ENCODE data around the gene GTF3C5. TPM values are rescaled to one million over a fixed set of nuclear protein-coding genes. Genes with fewer than 3 reads are reported as not detected.
"Not testable (repeated sequence)": the region's sequence is repeated elsewhere in the genome, so short reads cannot be mapped to it uniquely, and the experiment has no call there.

GTF3C5 gene
- total RNA-seq, 2 experiments from 2014 or later: 91.6 to 97.0 TPM

- BruUV-seq (replicated peaks): no TSS peak
- ChIA-PET POLR2A (no interaction called here), CTCF (ENCODE audit: unreplicated experiment) (no interaction called here)
- Histone ChIP-seq H3K27ac (ENCODE audit: low read depth, low read length, poor library complexity, severe bottlenecking) (no peak overlapping the region), H3K4me2 (ENCODE audit: low read length) (no peak overlapping the region), H3K9me3 (ENCODE audit: low read length) (no peaks in the 10 kb centered on the region), H3K4me3 (ENCODE audit: low read depth, low read length, poor library complexity, severe bottlenecking) (no peak overlapping the region), H3K4me1 (ENCODE audit: insufficient read depth, low read length, poor library complexity, severe bottlenecking) (peaks cover 14% of the 10 kb centered on the region), H3K79me2 (ENCODE audit: insufficient read depth, low read depth, low read length) (no peaks in the 10 kb centered on the region), H4K20me1 (ENCODE audit: insufficient read depth, low read length) (no peaks in the 10 kb centered on the region), H3K36me3 (ENCODE audit: insufficient read depth, low read length) (no peaks in the 10 kb centered on the region), H3K9me2 (ENCODE audit: insufficient read depth, low read length) (no peaks in the 10 kb centered on the region), H2AFZ (ENCODE audit: low read length) (no peak overlapping the region)
- TF ChIP-seq EZH2phosphoT487 (IDR thresholded peaks at IDR 0.05; ENCODE audit: borderline replicate concordance, low read depth, low read length): no peak
- no peak for TF ChIP-seq CTCF (conservative IDR thresholded peaks at IDR 0.05; ENCODE audit: low read length)
- no peak for DNase-seq (ENCODE audit: low spot score)
- intact Hi-C loops (cut with micrococcal nuclease; ENCODE audit: unreplicated experiment): no loop called here
These were observed 41.3 kb upstream of the GTF3C5 start for GRCh38 chr9:132989414-132989996.

GRCh38 chr9:132989998-132990557, 40.7 kb upstream of the GTF3C5 start:
- H3K79me2 ChIP-seq (ENCODE audit: insufficient read depth, low read depth, low read length); H3K27ac ChIP-seq (ENCODE audit: low read depth, low read length, poor library complexity, severe bottlenecking); BruUV-seq (replicated peaks); H3K9me3 ChIP-seq (ENCODE audit: low read length); H3K4me2 ChIP-seq (ENCODE audit: low read length); H3K4me3 ChIP-seq (ENCODE audit: low read depth, low read length, poor library complexity, severe bottlenecking); H4K20me1 ChIP-seq (ENCODE audit: insufficient read depth, low read length); intact Hi-C loops (cut with micrococcal nuclease; ENCODE audit: unreplicated experiment); H3K9me2 ChIP-seq (ENCODE audit: insufficient read depth, low read length); DNase-seq (ENCODE audit: low spot score); CTCF ChIA-PET (ENCODE audit: unreplicated experiment); H2AFZ ChIP-seq (ENCODE audit: low read length); H3K36me3 ChIP-seq (ENCODE audit: insufficient read depth, low read length): not testable (repeated sequence)
- H3K4me1 ChIP-seq (ENCODE audit: insufficient read depth, low read length, poor library complexity, severe bottlenecking): peaks cover 20% of the 10 kb centered on the region
- POLR2A ChIA-PET: interaction anchor here (0.7 kb wide), 1 partner anchor 118 kb away, joined by 3 read pairs; no protein-coding TSS in a partner anchor

GRCh38 chr9:132990781-132991180, 40.0 kb upstream of the GTF3C5 start:
- Histone ChIP-seq H4K20me1 (ENCODE audit: insufficient read depth, low read length) (no peaks in the 10 kb centered on the region), H2AFZ (ENCODE audit: low read length) (no peak overlapping the region), H3K9me3 (ENCODE audit: low read length) (no peaks in the 10 kb centered on the region), H3K4me3 (ENCODE audit: low read depth, low read length, poor library complexity, severe bottlenecking) (no peak overlapping the region), H3K79me2 (ENCODE audit: insufficient read depth, low read depth, low read length) (no peaks in the 10 kb centered on the region), H3K4me1 (ENCODE audit: insufficient read depth, low read length, poor library complexity, severe bottlenecking) (peaks cover 21% of the 10 kb centered on the region), H3K36me3 (ENCODE audit: insufficient read depth, low read length) (no peaks in the 10 kb centered on the region), H3K4me2 (ENCODE audit: low read length) (no peak overlapping the region), H3K9me2 (ENCODE audit: insufficient read depth, low read length) (no peaks in the 10 kb centered on the region), H3K27ac (ENCODE audit: low read depth, low read length, poor library complexity, severe bottlenecking) (no peak overlapping the region)
- POLR2A ChIA-PET: interaction anchor here (0.7 kb wide), 1 partner anchor 117 kb away, joined by 3 read pairs; no protein-coding TSS in a partner anchor
- no peak for DNase-seq (ENCODE audit: low spot score)
- intact Hi-C loops (cut with micrococcal nuclease; ENCODE audit: unreplicated experiment): no loop called here
- TF ChIP-seq CTCF (conservative IDR thresholded peaks at IDR 0.05; ENCODE audit: low read length) (no peak), EZH2phosphoT487 (IDR thresholded peaks at IDR 0.05; ENCODE audit: borderline replicate concordance, low read depth, low read length) (no peak)
- CTCF ChIA-PET (ENCODE audit: unreplicated experiment): no interaction called here
- no TSS peak for BruUV-seq (replicated peaks)

Data from OCI-LY7 (cell line).